ENCODE results near the gene CHD9. TPM values are rescaled to one million over a fixed set of nuclear protein-coding genes. Genes with fewer than 3 reads are reported as not detected.

Gene CHD9
- total RNA-seq, 4 donors from 2014 or later: 37.4 to 112 (median 64.4) TPM

GRCh38 chr16:53129281-53130158 lies 74.7 kb downstream of the CHD9 start:
- intact Hi-C loops (cut with DNase I; ENCODE audit: low total_unique reads): loop anchor here (2.0 kb wide), 1 partner anchor 75 kb away; the partner anchor contains the start of gene CHD9
- in situ Hi-C loops (cut with MboI; ENCODE audit: low pct_ligation_motif_present in 1 of 4, low pct_unique_long_range_greater_than_20kb in 1 of 4, low sequenced_read_pairs in 3 of 4): no loop called here

GRCh38 chr16:53130159-53131049 lies 75.6 kb downstream of the CHD9 start:
- H3K4me1 ChIP-seq: peaks cover 6 to 43% (median 29%) of the 10 kb centered on the region in 4 donors
- no peaks in the 10 kb centered on the region for H3K9me3 ChIP-seq
- WGBS, 2 donors (ENCODE audit: low coverage in 1 of 2): 1% methylated on average over 35 of the region's 115 CpGs; no CpG with 5 or more reads in 1 of the 2 donors
- H3K4me3 ChIP-seq: peak overlapping the region; percentile 79 to 97 (median 92)
- intact Hi-C loops (cut with DNase I; ENCODE audit: low total_unique reads): loop anchor here (2.0 kb wide), 1 partner anchor 76 kb away; the partner anchor contains the start of gene CHD9
- DNase-seq: peak; percentile 97
- no peaks in the 10 kb centered on the region for H3K27me3 ChIP-seq
- H3K36me3 ChIP-seq: no peaks in the 10 kb centered on the region
- in situ Hi-C loops (cut with MboI; ENCODE audit: low pct_ligation_motif_present in 1 of 4, low pct_unique_long_range_greater_than_20kb in 1 of 4, low sequenced_read_pairs in 3 of 4): no loop called here
- TF ChIP-seq POLR2A (IDR thresholded peaks at IDR 0.05) (peak; percentile 59), CTCF (IDR thresholded peaks at IDR 0.05) (peak in 4 of 5 experiments; percentile 48 to 70 (median 53)), POLR2AphosphoS5 (IDR thresholded peaks at IDR 0.05) (peak; percentile 56 to 85 (median 81)), EP300 (IDR thresholded peaks at IDR 0.05; ENCODE audit: low read depth) (no peak)
- peak overlapping the region; percentile 88 to 98 (median 98) for H3K27ac ChIP-seq

More at GRCh38 chr16:53129281-53130158, 74.7 kb downstream of the CHD9 start:
- DNase-seq: no peak
- peak overlapping the region; percentile 55 to 97 (median 92) for H3K4me3 ChIP-seq
- peaks cover 6 to 37% (median 26%) of the 10 kb centered on the region in 4 donors for H3K4me1 ChIP-seq
- H3K36me3 ChIP-seq: no peaks in the 10 kb centered on the region
- no peaks in the 10 kb centered on the region for H3K27me3 ChIP-seq
- peak overlapping the region; percentile 88 to 98 (median 98) for H3K27ac ChIP-seq
- H3K9me3 ChIP-seq: no peaks in the 10 kb centered on the region
- TF ChIP-seq POLR2AphosphoS5 (IDR thresholded peaks at IDR 0.05) (peak in 1 of 3 donors; percentile 5), EP300 (IDR thresholded peaks at IDR 0.05; ENCODE audit: low read depth) (no peak)
- WGBS, 2 donors (ENCODE audit: low coverage in 1 of 2): 19 to 20% methylated on average over 15 to 25 of the region's 25 CpGs

GRCh38 chr16:53131050-53131362 lies 76.2 kb downstream of the CHD9 start:
- H3K4me3 ChIP-seq: peak overlapping the region; percentile 79 to 97 (median 92)
- H3K9me3 ChIP-seq: no peaks in the 10 kb centered on the region
- H3K4me1 ChIP-seq: peaks cover 6 to 43% (median 29%) of the 10 kb centered on the region in 4 donors
- intact Hi-C loops (cut with DNase I; ENCODE audit: low total_unique reads): loop anchor here (2.0 kb wide), 1 partner anchor 76 kb away; the partner anchor contains the start of gene CHD9
- DNase-seq: no peak
- WGBS, 2 donors (ENCODE audit: low coverage in 1 of 2): 0% methylated on average over 15 of the region's 46 CpGs; no CpG with 5 or more reads in 1 of the 2 donors
- TF ChIP-seq POLR2AphosphoS5 (IDR thresholded peaks at IDR 0.05) (no peak), POLR2A (IDR thresholded peaks at IDR 0.05) (no peak), EP300 (IDR thresholded peaks at IDR 0.05; ENCODE audit: low read depth) (no peak), CTCF (IDR thresholded peaks at IDR 0.05) (no peak)
- in situ Hi-C loops (cut with MboI; ENCODE audit: low pct_ligation_motif_present in 1 of 4, low pct_unique_long_range_greater_than_20kb in 1 of 4, low sequenced_read_pairs in 3 of 4): no loop called here
- H3K27ac ChIP-seq: peak overlapping the region; percentile 88 to 98 (median 98)
- no peaks in the 10 kb centered on the region for H3K36me3 ChIP-seq
- no peaks in the 10 kb centered on the region for H3K27me3 ChIP-seq

GRCh38 chr16:53131363-53132071 lies 76.7 kb downstream of the CHD9 start:
- H3K9me3 ChIP-seq: no peaks in the 10 kb centered on the region
- in situ Hi-C loops (cut with MboI; ENCODE audit: low pct_ligation_motif_present in 1 of 4, low pct_unique_long_range_greater_than_20kb in 1 of 4, low sequenced_read_pairs in 3 of 4): no loop called here

More at GRCh38 chr16:53131363-53132071, 76.7 kb downstream of the CHD9 start:
- 1% methylated on average over 45 of the region's 77 CpGs; no CpG with 5 or more reads in 1 of the 2 donors for WGBS, 2 donors (ENCODE audit: low coverage in 1 of 2)
- TF ChIP-seq CTCF (IDR thresholded peaks at IDR 0.05) (no peak), EP300 (IDR thresholded peaks at IDR 0.05; ENCODE audit: low read depth) (no peak), POLR2AphosphoS5 (IDR thresholded peaks at IDR 0.05) (peak; percentile 38 to 78 (median 65)), POLR2A (IDR thresholded peaks at IDR 0.05) (peak; percentile 62)
- peak overlapping the region; percentile 88 to 98 (median 98) for H3K27ac ChIP-seq
- H3K4me1 ChIP-seq: peaks cover 6 to 43% (median 29%) of the 10 kb centered on the region in 4 donors
- no peaks in the 10 kb centered on the region for H3K27me3 ChIP-seq
- peak; percentile 71 for DNase-seq
- H3K36me3 ChIP-seq: no peaks in the 10 kb centered on the region
- peak overlapping the region; percentile 79 to 97 (median 92) for H3K4me3 ChIP-seq
- intact Hi-C loops (cut with DNase I; ENCODE audit: low total_unique reads): loop anchor here (2.0 kb wide), 1 partner anchor 77 kb away; the partner anchor contains the start of gene CHD9
